GM13977 (cell line): Measurements from ENCODE around the gene CDC42BPB.
"Not testable (repeated sequence)": the region's sequence is repeated elsewhere in the genome, so short reads cannot be mapped to it uniquely, and the experiment has no call there.

Experiments
- DNase-seq: peaks from one replicate; pipeline ENCODE4 v3.0.0; 2012; ENCODE audit warnings: low spot score
- CTCF ChIP-seq: IDR thresholded peaks from 2 replicates; pipeline ENCODE4 v1.5.1; 2012; ENCODE audit warnings: mild to moderate bottlenecking, control low read depth; ENCODE audit not compliant: insufficient read depth; ENCODE audit errors: extremely low read depth, missing control alignments
- in situ Hi-C: fragments of 300-500 bp; cut with MboI; formaldehyde crosslinking; loops from one replicate; pipeline ENCODE4 v1.12.0; 2022; ENCODE audit warnings: low sequenced_read_pairs, low pct_unique_long_range_greater_than_20kb, mixed read lengths, inconsistent platforms; ENCODE audit not compliant: unreplicated experiment

Gene CDC42BPB

GRCh38 chr14:102928412-102929240 lies 128.7 kb downstream of the CDC42BPB start:
- TF ChIP-seq CTCF, result no peak
- in situ Hi-C loops, result no loop called here
- DNase-seq, result peak; percentile 94

GRCh38 chr14:102927878-102928411 lies 129.4 kb downstream of the CDC42BPB start:
- in situ Hi-C loops, result no loop called here
- peak; percentile 53 for DNase-seq
- TF ChIP-seq CTCF, result no peak

- in situ Hi-C loops, result no loop called here
- no peak for TF ChIP-seq CTCF
- DNase-seq, result no peak
These were observed 129.9 kb downstream of the CDC42BPB start for GRCh38 chr14:102927346-102927877.

- in situ Hi-C loops, DNase-seq: not testable (repeated sequence)
These were observed 130.5 kb downstream of the CDC42BPB start for GRCh38 chr14:102926840-102927239.

- TF ChIP-seq CTCF, result no peak
- DNase-seq, result no peak
- in situ Hi-C loops, result no loop called here
These were observed 131.2 kb downstream of the CDC42BPB start for GRCh38 chr14:102926104-102926503.

GRCh38 chr14:102925646-102926045 lies 131.7 kb downstream of the CDC42BPB start:
- DNase-seq, result no peak
- TF ChIP-seq CTCF, result no peak
- in situ Hi-C loops, result no loop called here
